Natural killer cell (primary cell): Measurements from ENCODE around the gene QRFP. TPM values are rescaled to one million over a fixed set of nuclear protein-coding genes. Genes with fewer than 3 reads are reported as not detected.

ENCODE experiments used
- ATAC-seq, 3 donors: fragments of 150-1000 bp in 2 of 3; fragments of 200-7000 bp in 1 of 3; cut with Tn5 transposase; 1 replicate in 1 of 3; 2 replicates in 2 of 3; pipeline ENCODE4 v1.10.0; 2021; ENCODE audit warnings: mild to moderate bottlenecking in 2 of 3, moderate library complexity in 2 of 3
- DNase-seq, 2 donors: peaks; one replicate each; pipeline versions ENCODE4 v3.0.0 to v3.0.0-alpha.2; 2013 to 2021; ENCODE audit warnings: mixed read lengths in 1 of 2
- H3K27ac ChIP-seq: one replicate; pipeline ENCODE4 v1.5.1; 2013; ENCODE audit warnings: mild to moderate bottlenecking, low read length
- H3K27me3 ChIP-seq: one replicate; pipeline ENCODE4 v1.6.1; 2013; ENCODE audit warnings: low read length; ENCODE audit not compliant: control insufficient read depth, insufficient read depth
- H3K36me3 ChIP-seq: one replicate; pipeline ENCODE4 v1.6.1; 2013; ENCODE audit warnings: low read length; ENCODE audit not compliant: control insufficient read depth, insufficient read depth
- H3K4me1 ChIP-seq: one replicate; pipeline ENCODE4 v1.6.1; 2013; ENCODE audit warnings: low read length; ENCODE audit not compliant: control insufficient read depth, insufficient read depth
- H3K4me3 ChIP-seq: one replicate; pipeline ENCODE4 v1.5.1; 2013; ENCODE audit warnings: low read length
- H3K9me3 ChIP-seq: one replicate; pipeline ENCODE4 v1.6.1; 2013; ENCODE audit warnings: low read length; ENCODE audit not compliant: control insufficient read depth, insufficient read depth
- H3K27ac Mint-ChIP-seq, 2 donors: one replicate each; pipeline ENCODE4 v1.8.0; 2022; ENCODE audit warnings: mild to moderate bottlenecking in 2 of 2, mixed read lengths in 2 of 2, moderate library complexity in 1 of 2
- H3K27me3 Mint-ChIP-seq, 2 donors: one replicate each; pipeline ENCODE4 v1.8.0; 2022; ENCODE audit warnings: low read depth in 2 of 2, mixed read lengths in 2 of 2
- H3K36me3 Mint-ChIP-seq: one replicate; pipeline ENCODE4 v1.8.0; 2022; ENCODE audit warnings: mixed read lengths
- H3K4me1 Mint-ChIP-seq, 2 donors: one replicate each; pipeline ENCODE4 v1.8.0; 2022; ENCODE audit warnings: mixed read lengths in 2 of 2
- H3K4me3 Mint-ChIP-seq: one replicate; pipeline ENCODE4 v1.8.0; 2022; ENCODE audit warnings: mild to moderate bottlenecking, moderate library complexity, mixed read lengths
- H3K9me3 Mint-ChIP-seq, 2 donors: one replicate each; pipeline ENCODE4 v1.8.0; 2022; ENCODE audit warnings: mixed read lengths in 2 of 2
- CTCF ChIP-seq: fragments of 200-600 bp; IDR thresholded peaks from one replicate; pipeline ENCODE4 v1.8.0; 2022; ENCODE audit warnings: antibody characterized with exemption
- WGBS: methylation state at CpG from one replicate; pipeline ENCODE4 v1.1.7; 2013; ENCODE audit warnings: missing lambda C conversion rate; ENCODE audit not compliant: insufficient coverage; 5-methylcytosine and 5-hydroxymethylcytosine counted together
- intact Hi-C: fragments of 100-400 bp; cut with micrococcal nuclease; formaldehyde crosslinking; loops from one replicate; pipeline ENCODE4 v1.14.2; 2022
- total RNA-seq, 4 donors: library from RNA; stranded (reverse); fragments of 120-200 nt in 1 of 4; gene quantifications; one replicate each; pipeline versions ENCODE4 v1.2.3 to v1.2.4, GENCODE V29; 2013 to 2022

QRFP gene
- total RNA-seq, 3 donors from 2014 or later (not counting 1 experiment from before 2014, with no cell fraction given), result not detected

GRCh38 chr9:130905902-130906734 is 9.5 kb upstream of the QRFP start:
- Mint-ChIP-seq H3K9me3 (no peaks in the 10 kb centered on the region), H3K36me3 (no peaks in the 10 kb centered on the region), H3K4me1 (no peaks in the 10 kb centered on the region), H3K27ac (no peak overlapping the region), H3K27me3 (no peaks in the 10 kb centered on the region), H3K4me3 (no peak overlapping the region)
- no peak overlapping the region for H3K27ac ChIP-seq
- H3K4me3 ChIP-seq, result no peak overlapping the region
- TF ChIP-seq CTCF, result no peak
- H3K27me3 ChIP-seq, result no peaks in the 10 kb centered on the region
- ATAC-seq (no peak), DNase-seq (no peak)
- intact Hi-C loops, result no loop called here
- 91% methylated on average over 24 of the region's 24 CpGs for WGBS
- no peaks in the 10 kb centered on the region for H3K36me3 ChIP-seq
- H3K9me3 ChIP-seq, result no peaks in the 10 kb centered on the region
- H3K4me1 ChIP-seq, result no peaks in the 10 kb centered on the region

- Mint-ChIP-seq H3K27ac (no peak overlapping the region), H3K9me3 (no peaks in the 10 kb centered on the region), H3K4me1 (no peaks in the 10 kb centered on the region), H3K36me3 (no peaks in the 10 kb centered on the region), H3K4me3 (no peak overlapping the region), H3K27me3 (no peaks in the 10 kb centered on the region)
- TF ChIP-seq CTCF, result no peak
- Histone ChIP-seq H3K27me3 (no peaks in the 10 kb centered on the region), H3K36me3 (no peaks in the 10 kb centered on the region), H3K4me1 (no peaks in the 10 kb centered on the region), H3K27ac (no peak overlapping the region), H3K4me3 (no peak overlapping the region), H3K9me3 (no peaks in the 10 kb centered on the region)
- ATAC-seq (no peak), DNase-seq (no peak)
- intact Hi-C loops, result no loop called here
- WGBS, result 87% methylated on average over 24 of the region's 24 CpGs
Observed at GRCh38 chr9:130905125-130905901, 8.7 kb upstream of the QRFP start.

GRCh38 chr9:130904070-130905044 is 7.7 kb upstream of the QRFP start:
- intact Hi-C loops, result no loop called here
- Mint-ChIP-seq H3K36me3 (no peaks in the 10 kb centered on the region), H3K4me3 (no peak overlapping the region), H3K9me3 (no peaks in the 10 kb centered on the region), H3K27me3 (no peaks in the 10 kb centered on the region), H3K4me1 (no peaks in the 10 kb centered on the region), H3K27ac (no peak overlapping the region)
- no peaks in the 10 kb centered on the region for H3K4me1 ChIP-seq
- no peaks in the 10 kb centered on the region for H3K9me3 ChIP-seq
- TF ChIP-seq CTCF, result no peak
- H3K27me3 ChIP-seq, result no peaks in the 10 kb centered on the region
- no peak overlapping the region for H3K4me3 ChIP-seq
- no peaks in the 10 kb centered on the region for H3K36me3 ChIP-seq
- no peak overlapping the region for H3K27ac ChIP-seq
- ATAC-seq (no peak), DNase-seq (no peak)
- 90% methylated on average over 48 of the region's 48 CpGs for WGBS
